ENCODE data around the gene ERVH48-1. TPM values are rescaled to one million over a fixed set of nuclear protein-coding genes. Genes with fewer than 3 reads are reported as not detected.
A peak's percentile ranks its signal among the peaks of the same experiment; 100 is the strongest.

Gene ERVH48-1
- total and polyA plus RNA-seq, 2 of the 8 experiments (the other 6 are each of a cell fraction or from before 2014, with no cell fraction given) = 4.2 to 17.7 TPM

- no peak overlapping the region for H3K14ac ChIP-seq (ENCODE audit: insufficient read length)
- peak overlapping the region; percentile 85 for H4K91ac ChIP-seq (replicated peaks; ENCODE audit: insufficient read length, low read length)
- no peaks in the 10 kb centered on the region for H4K20me1 ChIP-seq (replicated peaks in 1 of 2; ENCODE audit: control insufficient read depth in 1 of 2, insufficient read depth in 2 of 2, low read length in 2 of 2)
- H3K23ac ChIP-seq (ENCODE audit: insufficient read length) = no peak overlapping the region
- FAIRE-seq (no peak), DNase-seq (ENCODE audit: low read depth in 1 of 2, low spot score in 2 of 2) (no peak)
- no peak overlapping the region for H4K5ac ChIP-seq (ENCODE audit: insufficient read length, low read depth, low read length)
- H3K23me2 ChIP-seq (ENCODE audit: low read depth, low read length) = no peaks in the 10 kb centered on the region; the same call in 1 of the 2 replicates
- no peaks in the 10 kb centered on the region for H3K27me3 ChIP-seq (replicated peaks in 1 of 4; ENCODE audit: control insufficient read depth in 3 of 4, extremely low read depth in 1 of 4, insufficient read depth in 3 of 4, low read length in 3 of 4)
- H3K9ac ChIP-seq (replicated peaks in 1 of 4; ENCODE audit: extremely low read depth in 1 of 4, low read depth in 3 of 4, low read length in 3 of 4) = no peak overlapping the region
- WGBS, 2 experiments (ENCODE audit: extremely low coverage in 1 of 2, insufficient coverage in 1 of 2, insufficient read length in 1 of 2, insufficient replicate concordance in 2 of 2, low coverage in 1 of 2, low lambda C conversion rate in 2 of 2, missing lambda C conversion rate in 1 of 2) = 95% methylated on average over 11 of the region's 18 CpGs; no CpG with 5 or more reads in 1 of the 2 experiments
- H4K8ac ChIP-seq (ENCODE audit: extremely low read depth, insufficient read depth, low read length) = no peak overlapping the region
- no peak overlapping the region for H3K4ac ChIP-seq (replicated peaks; ENCODE audit: insufficient read length, low read depth, low read length)
- H2AK5ac ChIP-seq (ENCODE audit: low read depth, low read length) = peak overlapping the region; percentile 33; the same call in 1 of the 2 replicates
- H3K18ac ChIP-seq (ENCODE audit: extremely low read depth, low read length) = peak overlapping the region; percentile 48
- H2AFZ ChIP-seq (ENCODE audit: low read length) = no peak overlapping the region
- H3K9me3 ChIP-seq (ENCODE audit: insufficient read depth in 2 of 2, low read depth in 1 of 2, low read length in 1 of 2) = no peaks in the 10 kb centered on the region
- peaks cover 0 to 13% (median 0%) of the 10 kb centered on the region in 4 experiments; a peak in 3 of 8 replicates for H3K36me3 ChIP-seq (ENCODE audit: control insufficient read depth in 2 of 4, insufficient read depth in 4 of 4, low read length in 3 of 4)
- H3K4me2 ChIP-seq (ENCODE audit: insufficient read depth in 1 of 2, low read depth in 2 of 2, low read length in 2 of 2) = peak overlapping the region in 1 of 2 experiments; percentile 38; a peak in 1 of 4 replicates
- POLR2A ChIA-PET (ENCODE audit: partially characterized antibody) = interaction anchor here (1.0 to 3.2 kb wide), 6 partner anchors 9 to 75 kb away, joined by 3 to 11 read pairs (median 4); no protein-coding TSS in a partner anchor
- H3K4me3 ChIP-seq (ENCODE audit: extremely low read depth in 1 of 4, insufficient read depth in 2 of 4, low read depth in 3 of 4, low read length in 4 of 4) = no peak overlapping the region
- H2BK15ac ChIP-seq (ENCODE audit: low read length) = 0 out of 2 replicates have a peak overlapping the region, but pooled peaks have one; percentile 61
- H3K79me1 ChIP-seq (ENCODE audit: low read depth, low read length) = no peaks in the 10 kb centered on the region
- no peak overlapping the region for H3K56ac ChIP-seq (replicated peaks; ENCODE audit: insufficient read length, low read depth, low read length)
- H2BK120ac ChIP-seq (replicated peaks; ENCODE audit: low read depth, low read length) = no peak overlapping the region
- H2BK20ac ChIP-seq (ENCODE audit: low read length) = peak overlapping the region; percentile 75
- H3K27ac ChIP-seq (ENCODE audit: low read depth, low read length) = no peak overlapping the region
- H2BK12ac ChIP-seq (ENCODE audit: low read depth, low read length) = peak overlapping the region; percentile 62
- peak overlapping the region; percentile 18; the same call in 1 of the 2 replicates for H2BK5ac ChIP-seq (ENCODE audit: low read depth, low read length)
- TF ChIP-seq HDAC2 (IDR thresholded peaks at IDR 0.05; ENCODE audit: borderline replicate concordance in 1 of 2, low read depth in 2 of 2, low read length in 2 of 2) (no peak), RAD21 (IDR thresholded peaks at IDR 0.05 in 1 of 2, conservative IDR thresholded peaks at IDR 0.05 in 1 of 2; ENCODE audit: low read depth in 2 of 2, low read length in 2 of 2) (peak in 1 of 2 experiments; percentile 15; a peak in 1 of 4 replicates)
- peaks cover 11 to 18% (median 14%) of the 10 kb centered on the region in 4 experiments for H3K4me1 ChIP-seq (replicated peaks in 1 of 4; ENCODE audit: control insufficient read depth in 3 of 4, insufficient read depth in 4 of 4, low read length in 3 of 4)
- H3K79me2 ChIP-seq (ENCODE audit: control insufficient read depth in 1 of 2, insufficient read depth in 2 of 2, low read length in 2 of 2) = no peaks in the 10 kb centered on the region; a peak in 1 of 4 replicates
- CTCF ChIA-PET (ENCODE audit: partially characterized antibody) = interaction anchor here (0.6 to 1.7 kb wide), 7 partner anchors 8 to 110 kb away, joined by 3 to 5 read pairs (median 3); partner anchors contain the start of gene NDUFV3
Observed at GRCh38 chr21:42922918-42923317, 2.5 kb downstream of the ERVH48-1 start.
